GM19397 (cell line): ENCODE results near the gene TBC1D30.

ENCODE experiments used
- ATAC-seq: cut with Tn5 transposase; IDR thresholded peaks from one replicate; pipeline ENCODE4 v1.9.1; 2021; ENCODE audit warnings: mild to moderate bottlenecking, moderate library complexity; ENCODE audit not compliant: unreplicated experiment

TBC1D30 gene

GRCh38 chr12:64903479-64904152 lies 79.2 kb downstream of the TBC1D30 start:
- no peak for ATAC-seq

GRCh38 chr12:64907097-64907496 lies 82.7 kb downstream of the TBC1D30 start:
- ATAC-seq = no peak

- no peak for ATAC-seq
Measured at GRCh38 chr12:64909124-64909523, 84.7 kb downstream of the TBC1D30 start.

DNA sequence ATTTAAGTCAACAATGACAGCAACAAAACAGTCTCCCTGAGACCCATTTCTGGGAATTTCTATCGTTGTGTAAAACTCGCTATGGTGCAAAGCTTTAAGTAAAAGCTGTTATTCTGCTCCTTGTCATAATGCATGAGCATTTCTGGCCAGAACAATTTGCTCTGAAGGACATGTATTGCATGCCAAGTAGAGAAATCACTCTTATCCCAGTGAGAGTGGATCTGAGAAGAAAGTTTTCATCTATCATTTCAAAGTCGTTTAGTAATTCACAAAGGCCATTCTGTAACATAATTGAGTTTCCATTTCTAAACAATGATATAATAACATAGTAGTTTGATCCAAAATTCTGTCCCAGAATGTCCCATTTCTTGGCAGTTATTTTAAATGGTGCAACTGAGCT lies 86.6 kb downstream of the TBC1D30 start:
- no peak for ATAC-seq

- ATAC-seq = no peak
Measured at GRCh38 chr12:64911912-64912311, 87.5 kb downstream of the TBC1D30 start.

DNA sequence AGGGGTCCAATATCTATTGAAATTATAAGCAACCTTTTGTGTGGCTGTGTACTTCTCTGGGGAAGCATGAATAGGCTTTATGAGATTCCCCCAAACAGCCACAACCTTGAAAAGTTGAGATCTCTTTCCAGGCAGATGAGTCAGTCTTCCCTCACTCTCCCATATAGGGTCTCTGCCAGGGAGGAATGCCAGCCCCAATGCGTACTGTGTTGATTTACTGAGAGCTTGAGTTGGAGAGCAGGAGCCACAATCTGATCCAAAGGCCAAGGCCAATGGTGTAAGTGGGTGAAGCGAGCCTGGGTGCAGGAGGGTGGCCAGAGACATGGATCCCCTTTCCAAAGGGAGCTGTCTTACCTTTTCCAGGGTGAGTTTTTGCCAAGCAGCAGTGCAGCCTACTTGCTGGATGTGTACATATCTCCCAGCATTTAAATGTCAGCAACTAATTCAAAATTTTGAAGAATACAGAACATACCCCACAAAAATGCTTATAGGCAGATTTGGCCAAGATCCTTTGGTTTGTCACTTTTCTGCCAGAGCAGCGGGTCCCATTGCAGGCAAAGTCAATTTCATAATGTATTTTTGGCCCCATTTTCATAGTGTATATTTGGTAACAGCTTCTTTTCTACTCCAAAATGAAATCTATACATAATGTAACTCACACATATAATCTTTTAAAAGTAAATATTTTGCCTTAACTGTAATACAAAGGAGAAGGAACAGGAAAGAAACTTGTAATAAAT lies 88.2 kb downstream of the TBC1D30 start:
- ATAC-seq = no peak

DNA sequence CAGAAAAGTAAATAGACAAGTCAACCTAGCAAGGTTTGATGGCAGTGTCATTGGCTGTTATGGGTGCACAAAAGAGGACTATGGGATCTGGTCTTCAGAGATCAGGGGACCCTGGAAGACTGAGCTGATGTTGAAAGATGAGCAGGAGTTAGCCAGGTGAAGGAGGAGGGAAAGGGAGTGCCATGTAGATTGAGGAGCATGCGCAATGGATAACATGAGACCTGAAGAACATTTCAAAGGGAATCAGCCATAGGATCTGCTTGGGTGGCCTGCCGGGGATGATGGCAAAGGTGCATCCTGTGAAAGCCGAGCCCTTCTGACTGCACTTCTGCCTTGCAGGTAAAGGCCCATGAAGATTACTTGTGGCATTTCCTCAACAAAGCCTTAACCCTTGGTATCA lies 90.8 kb downstream of the TBC1D30 start:
- ATAC-seq = no peak

GRCh38 chr12:64916411-64917261 lies 92.2 kb downstream of the TBC1D30 start:
- no peak for ATAC-seq

DNA sequence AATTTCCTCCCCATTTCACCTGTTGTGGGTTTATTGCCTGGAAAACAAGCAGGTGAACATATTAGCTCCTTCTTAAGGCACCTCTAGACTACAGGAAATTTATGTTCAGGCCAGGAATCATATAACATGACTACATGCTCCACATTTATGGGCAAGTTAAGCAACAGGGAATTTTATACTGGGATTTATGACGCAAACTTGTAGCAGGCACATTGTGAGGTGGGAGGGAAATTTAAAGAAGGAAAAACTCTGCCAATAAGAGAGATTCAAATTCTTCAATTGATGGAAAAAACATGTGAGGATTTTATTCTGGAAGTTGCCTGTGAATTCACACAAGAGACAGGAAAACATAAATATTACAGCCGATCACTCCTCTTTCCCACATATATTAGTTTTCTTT lies 93.9 kb downstream of the TBC1D30 start:
- no peak for ATAC-seq

DNA sequence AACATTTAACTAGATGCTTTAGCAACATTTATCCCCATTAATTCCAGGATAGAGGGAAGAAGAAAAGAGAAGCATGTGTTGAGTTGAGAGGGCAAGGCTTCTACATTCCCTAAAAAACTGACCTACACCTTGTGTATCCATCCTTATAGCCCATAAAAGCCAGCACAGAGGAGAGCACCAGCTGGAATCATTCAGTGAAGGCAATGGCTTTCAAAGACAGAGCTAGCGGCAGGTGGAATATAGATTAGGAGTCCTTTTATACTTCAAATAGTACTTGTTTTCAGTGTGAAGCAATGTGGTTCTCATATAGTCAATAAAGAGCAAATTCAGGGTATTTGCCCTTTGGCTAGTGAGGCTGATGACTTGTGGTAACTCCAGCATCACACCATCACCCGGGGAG lies 94.4 kb downstream of the TBC1D30 start:
- no peak for ATAC-seq

DNA sequence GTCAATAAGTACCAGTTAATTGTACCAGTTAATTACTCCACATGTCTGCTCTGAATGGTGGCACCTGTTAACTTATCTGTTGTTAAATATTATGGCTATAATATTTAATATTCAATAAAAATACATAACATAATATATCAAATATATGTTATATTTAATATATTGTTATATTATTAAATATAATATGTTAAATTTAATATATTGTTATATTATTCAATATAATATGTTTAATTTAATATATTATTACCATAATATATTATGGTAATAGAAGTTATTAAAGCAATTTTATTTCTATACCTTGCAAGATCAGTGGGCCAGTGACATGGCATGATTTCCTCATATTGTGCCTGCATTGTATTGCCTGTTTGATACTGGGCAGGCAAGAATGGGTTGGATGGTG lies 98.4 kb downstream of the TBC1D30 start:
- ATAC-seq = no peak

- no peak for ATAC-seq
Measured at GRCh38 chr12:64923536-64923935, 99.1 kb downstream of the TBC1D30 start.
